SJSA1 (cell line): ENCODE data around the gene THUMPD3. TPM values are rescaled to one million over a fixed set of nuclear protein-coding genes. Genes with fewer than 3 reads are reported as not detected.

Experiments
- DNase-seq, 2 experiments: peaks; one replicate each; pipeline ENCODE4 v3.0.0-alpha.2; 2015 to 2020; ENCODE audit warnings: low spot score in 2 of 2, low read depth in 1 of 2
- H3K27ac ChIP-seq: fragments of 250-450 bp; sonication (Bioruptor Pico); 2 replicates; pipeline ENCODE4 v1.5.1; 2020; ENCODE audit warnings: mild to moderate bottlenecking, moderate library complexity
- H3K27me3 ChIP-seq: fragments of 250-450 bp; sonication (Bioruptor Pico); replicated peaks from 2 replicates; pipeline ENCODE4 v1.5.1; 2020; ENCODE audit warnings: mild to moderate bottlenecking, moderate library complexity
- H3K36me3 ChIP-seq: fragments of 250-450 bp; sonication (Bioruptor Pico); 2 replicates; pipeline ENCODE4 v1.5.1; 2020; ENCODE audit warnings: mild to moderate bottlenecking
- H3K4me1 ChIP-seq: fragments of 250-450 bp; sonication (Bioruptor Pico); replicated peaks from 2 replicates; pipeline ENCODE4 v1.6.1; 2021; ENCODE audit warnings: mild to moderate bottlenecking
- H3K4me3 ChIP-seq: fragments of 250-450 bp; sonication (Bioruptor Pico); 2 replicates; pipeline ENCODE4 v1.5.1; 2020; ENCODE audit warnings: mild to moderate bottlenecking
- H3K9me3 ChIP-seq: fragments of 250-450 bp; sonication (Bioruptor Pico); replicated peaks from 2 replicates; pipeline ENCODE4 v1.5.1; 2020; ENCODE audit warnings: mild to moderate bottlenecking
- total RNA-seq: library from RNA; depleted of rRNA; stranded (reverse); fragments of >200 nt; shearing (Covaris generic); gene quantifications from 2 replicates; pipeline ENCODE4 v1.2.3, GENCODE V29; 2014

Gene THUMPD3
- total RNA-seq, 1 experiment from 2014 or later: 33.8 TPM

- no peaks in the 10 kb centered on the region for H3K9me3 ChIP-seq
- no peaks in the 10 kb centered on the region for H3K27me3 ChIP-seq
- no peak overlapping the region for H3K4me3 ChIP-seq
- peaks cover 26% of the 10 kb centered on the region for H3K4me1 ChIP-seq
- H3K27ac ChIP-seq: no peak overlapping the region
- no peak for DNase-seq
- no peaks in the 10 kb centered on the region for H3K36me3 ChIP-seq
These were observed 17.8 kb upstream of the THUMPD3 start for GRCh38 chr3:9345041-9345440.

GRCh38 chr3:9346141-9346540 is 16.7 kb upstream of the THUMPD3 start:
- no peaks in the 10 kb centered on the region for H3K36me3 ChIP-seq
- H3K27me3 ChIP-seq: no peaks in the 10 kb centered on the region
- H3K9me3 ChIP-seq: no peaks in the 10 kb centered on the region
- no peak for DNase-seq
- no peak overlapping the region for H3K27ac ChIP-seq
- H3K4me3 ChIP-seq: no peak overlapping the region
- peaks cover 18% of the 10 kb centered on the region for H3K4me1 ChIP-seq

- H3K36me3 ChIP-seq: no peaks in the 10 kb centered on the region
- H3K4me1 ChIP-seq: peaks cover 18% of the 10 kb centered on the region
- no peak overlapping the region for H3K27ac ChIP-seq
- DNase-seq: no peak
- no peaks in the 10 kb centered on the region for H3K27me3 ChIP-seq
- no peak overlapping the region for H3K4me3 ChIP-seq
- no peaks in the 10 kb centered on the region for H3K9me3 ChIP-seq
These were observed 15.8 kb upstream of the THUMPD3 start for GRCh38 chr3:9347081-9347480.

- H3K4me3 ChIP-seq: no peak overlapping the region
- no peak for DNase-seq
- peaks cover 18% of the 10 kb centered on the region for H3K4me1 ChIP-seq
- no peak overlapping the region for H3K27ac ChIP-seq
- H3K36me3 ChIP-seq: no peaks in the 10 kb centered on the region
- no peaks in the 10 kb centered on the region for H3K9me3 ChIP-seq
- no peaks in the 10 kb centered on the region for H3K27me3 ChIP-seq
These were observed 15.0 kb upstream of the THUMPD3 start for GRCh38 chr3:9347887-9348286.

- Histone ChIP-seq H3K4me1 (peaks cover 18% of the 10 kb centered on the region), H3K9me3 (no peaks in the 10 kb centered on the region), H3K36me3 (no peaks in the 10 kb centered on the region), H3K27ac (peak overlapping the region; percentile 41; the same call in 1 of the 2 replicates), H3K27me3 (no peaks in the 10 kb centered on the region), H3K4me3 (no peak overlapping the region)
- DNase-seq: peak; percentile 38 to 47
These were observed 13.3 kb upstream of the THUMPD3 start for GRCh38 chr3:9349321-9350117.

- DNase-seq: no peak
- no peaks in the 10 kb centered on the region for H3K36me3 ChIP-seq
- no peaks in the 10 kb centered on the region for H3K27me3 ChIP-seq
- no peak overlapping the region for H3K4me3 ChIP-seq
- peaks cover 18% of the 10 kb centered on the region for H3K4me1 ChIP-seq
- no peak overlapping the region for H3K27ac ChIP-seq
- H3K9me3 ChIP-seq: no peaks in the 10 kb centered on the region
These were observed 11.1 kb upstream of the THUMPD3 start for GRCh38 chr3:9351709-9352126.

- peak; percentile 25 to 45 for DNase-seq
- Histone ChIP-seq H3K27me3 (no peaks in the 10 kb centered on the region), H3K4me1 (peaks cover 14% of the 10 kb centered on the region), H3K27ac (no peak overlapping the region), H3K9me3 (no peaks in the 10 kb centered on the region), H3K36me3 (no peaks in the 10 kb centered on the region), H3K4me3 (no peak overlapping the region)
These were observed 9.7 kb upstream of the THUMPD3 start for GRCh38 chr3:9352917-9353752.

GRCh38 chr3:9361691-9362388 is 1.0 kb upstream of the THUMPD3 start:
- DNase-seq: no peak
- H3K27me3 ChIP-seq: no peaks in the 10 kb centered on the region
- no peak overlapping the region for H3K4me3 ChIP-seq
- H3K36me3 ChIP-seq: peaks cover 25% of the 10 kb centered on the region
- H3K27ac ChIP-seq: peak overlapping the region; percentile 97
- H3K4me1 ChIP-seq: peaks cover 6% of the 10 kb centered on the region
- H3K9me3 ChIP-seq: no peaks in the 10 kb centered on the region

GRCh38 chr3:9369508-9369907 is 6.7 kb downstream of the THUMPD3 start:
- H3K4me1 ChIP-seq: no peaks in the 10 kb centered on the region
- peaks cover 91% of the 10 kb centered on the region for H3K36me3 ChIP-seq

GRCh38 chr3:9373465-9373864 is 10.6 kb downstream of the THUMPD3 start:
- Histone ChIP-seq H3K4me1 (no peaks in the 10 kb centered on the region), H3K4me3 (no peak overlapping the region), H3K27ac (no peak overlapping the region), H3K36me3 (peaks cover 95% of the 10 kb centered on the region), H3K9me3 (no peaks in the 10 kb centered on the region), H3K27me3 (no peaks in the 10 kb centered on the region)
- no peak for DNase-seq

More at GRCh38 chr3:9369508-9369907, 6.7 kb downstream of the THUMPD3 start:
- no peaks in the 10 kb centered on the region for H3K9me3 ChIP-seq
- no peak overlapping the region for H3K27ac ChIP-seq
- no peak overlapping the region for H3K4me3 ChIP-seq
- H3K27me3 ChIP-seq: no peaks in the 10 kb centered on the region
- no peak for DNase-seq

GRCh38 chr3:9377981-9378380 is 15.1 kb downstream of the THUMPD3 start:
- Histone ChIP-seq H3K27ac (no peak overlapping the region), H3K36me3 (peaks cover 83% of the 10 kb centered on the region), H3K9me3 (no peaks in the 10 kb centered on the region), H3K4me1 (no peaks in the 10 kb centered on the region), H3K4me3 (no peak overlapping the region), H3K27me3 (no peaks in the 10 kb centered on the region)
- DNase-seq: no peak

GRCh38 chr3:9379327-9379726 is 16.5 kb downstream of the THUMPD3 start:
- no peak overlapping the region for H3K27ac ChIP-seq
- H3K4me3 ChIP-seq: no peak overlapping the region
- H3K9me3 ChIP-seq: no peaks in the 10 kb centered on the region
- H3K27me3 ChIP-seq: no peaks in the 10 kb centered on the region
- DNase-seq: no peak
- peaks cover 8% of the 10 kb centered on the region for H3K4me1 ChIP-seq
- H3K36me3 ChIP-seq: peaks cover 84% of the 10 kb centered on the region

GRCh38 chr3:9380014-9380413 is 17.2 kb downstream of the THUMPD3 start:
- Histone ChIP-seq H3K4me3 (no peak overlapping the region), H3K4me1 (peaks cover 15% of the 10 kb centered on the region), H3K9me3 (no peaks in the 10 kb centered on the region), H3K27me3 (no peaks in the 10 kb centered on the region), H3K27ac (no peak overlapping the region), H3K36me3 (peaks cover 84% of the 10 kb centered on the region)
- no peak for DNase-seq
